Posterior cingulate gyrus (tissue), 11 donors: ENCODE data around the gene RALGAPA2.
A peak's percentile ranks its signal among the peaks of the same experiment; 100 is the strongest.

Experiments used
- DNase-seq, 10 donors: peaks; one replicate each; pipeline versions ENCODE4 v3.0.0 to v3.0.0-alpha.2; 2020 to 2021; ENCODE audit warnings: mixed read lengths in 3 of 10
- intact Hi-C: fragments of 100-400 bp; cut with DNase I; formaldehyde crosslinking; loops from one replicate; pipeline ENCODE4 v1.15.1; 2023

The RALGAPA2 gene

DNA sequence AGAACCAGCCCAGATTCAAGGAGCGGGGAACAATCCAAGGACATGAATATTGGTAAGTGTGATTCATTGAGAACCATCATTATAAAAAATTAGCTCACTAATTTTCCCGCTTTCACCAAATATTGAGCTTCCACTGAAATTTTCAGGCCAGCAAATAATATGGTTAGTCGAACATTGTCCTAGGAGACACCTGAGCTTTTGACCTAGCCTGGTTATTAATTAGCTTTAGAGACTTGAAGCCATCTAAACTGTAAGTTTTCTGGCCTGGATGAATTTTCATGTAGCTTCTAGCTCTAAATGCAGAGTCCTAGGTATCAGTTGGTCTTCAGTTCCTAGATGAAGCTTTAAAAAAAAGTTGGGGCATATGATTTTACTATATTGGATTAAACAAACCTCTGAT lies 17.1 kb upstream of the RALGAPA2 start:
- DNase-seq: no peak
- intact Hi-C loops: no loop called here

DNA sequence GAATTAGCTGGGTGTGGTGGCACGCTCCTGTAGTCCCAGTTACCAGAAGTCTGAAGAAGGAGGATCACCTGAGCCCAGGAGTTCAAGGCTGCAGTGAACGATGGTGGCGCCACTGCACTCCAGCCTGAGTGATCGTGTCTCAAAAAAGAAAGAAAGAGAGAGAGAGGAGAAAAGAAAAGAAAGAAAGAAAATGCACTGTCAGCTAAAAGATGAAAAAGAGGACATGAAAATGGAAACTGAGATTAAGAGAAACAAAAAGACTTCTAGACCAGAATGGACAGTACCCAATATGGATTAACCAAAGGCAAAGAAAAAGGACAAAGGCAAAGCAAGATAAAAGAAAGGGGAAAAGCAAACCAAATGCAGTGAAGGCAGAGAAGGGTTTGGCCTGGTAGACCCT lies 9.0 kb upstream of the RALGAPA2 start:
- intact Hi-C loops: no loop called here
- no peak for DNase-seq

DNA sequence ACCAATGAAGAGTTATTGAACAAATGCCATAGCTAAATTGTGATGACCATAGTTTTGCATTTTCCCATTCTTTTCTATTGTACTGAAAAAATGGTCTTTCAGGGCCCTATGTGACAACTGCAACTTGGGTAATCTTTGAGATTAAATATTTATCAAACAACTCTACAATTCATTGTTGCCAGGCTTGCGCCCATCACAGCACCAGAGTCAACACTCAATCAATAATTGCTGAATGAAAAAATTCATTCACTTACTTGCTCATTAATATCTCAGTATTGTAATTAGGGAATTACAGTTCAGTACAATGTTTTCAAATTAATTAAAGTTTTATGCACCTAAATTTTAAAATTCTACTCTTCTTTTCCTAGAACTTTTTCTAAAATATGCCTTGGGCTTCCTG lies 7.7 kb upstream of the RALGAPA2 start:
- DNase-seq: no peak
- intact Hi-C loops: no loop called here

DNA sequence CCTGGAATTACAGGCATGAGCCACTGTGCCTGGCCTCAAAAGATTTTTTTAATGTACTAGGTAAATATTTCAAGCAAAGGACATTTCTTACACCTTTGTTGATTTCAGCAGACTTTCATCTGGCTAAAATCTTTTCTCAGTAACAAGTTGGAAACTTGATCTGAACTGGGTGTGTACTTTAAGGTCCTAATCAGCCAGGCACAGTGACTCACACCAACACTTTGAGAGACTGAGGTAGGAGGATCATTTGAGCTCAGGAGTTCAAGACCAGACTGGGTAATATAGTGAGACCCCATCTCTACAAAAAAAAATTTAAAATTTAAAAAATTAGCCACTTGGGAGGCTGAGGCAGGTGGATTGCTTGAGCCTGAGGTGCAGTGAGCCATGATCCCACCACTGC lies 7.0 kb upstream of the RALGAPA2 start:
- intact Hi-C loops: no loop called here
- DNase-seq: no peak

DNA sequence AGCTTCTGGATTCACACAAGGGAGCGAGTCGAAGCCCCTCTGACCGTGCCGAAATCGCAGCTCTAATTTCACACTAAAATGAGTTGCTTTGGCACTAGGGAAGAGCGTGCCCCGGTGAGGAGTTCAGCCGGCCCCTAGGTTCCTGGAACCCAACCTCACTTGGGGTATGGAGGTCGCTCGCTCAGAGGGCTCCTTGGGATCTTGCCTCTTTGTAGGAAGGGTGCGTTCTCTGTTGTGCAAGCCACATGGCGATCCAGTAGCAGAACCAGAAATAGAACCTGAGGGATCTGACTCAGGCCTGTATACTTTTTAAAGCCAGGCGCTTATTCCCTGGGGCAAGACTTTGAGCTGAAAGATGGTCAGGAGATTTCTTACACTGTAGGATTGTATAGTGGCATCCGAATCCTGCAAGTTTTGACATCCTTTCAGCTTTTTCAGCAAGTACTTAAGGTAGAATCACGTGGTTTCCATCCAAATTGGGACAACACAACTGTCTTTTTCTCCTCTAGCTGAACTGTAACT lies 861 bp upstream of the RALGAPA2 start:
- intact Hi-C loops: loop anchor here (5.0 kb wide), 3 partner anchors 51 to 414 kb away; partner anchors contain the start of gene KIZ

DNA sequence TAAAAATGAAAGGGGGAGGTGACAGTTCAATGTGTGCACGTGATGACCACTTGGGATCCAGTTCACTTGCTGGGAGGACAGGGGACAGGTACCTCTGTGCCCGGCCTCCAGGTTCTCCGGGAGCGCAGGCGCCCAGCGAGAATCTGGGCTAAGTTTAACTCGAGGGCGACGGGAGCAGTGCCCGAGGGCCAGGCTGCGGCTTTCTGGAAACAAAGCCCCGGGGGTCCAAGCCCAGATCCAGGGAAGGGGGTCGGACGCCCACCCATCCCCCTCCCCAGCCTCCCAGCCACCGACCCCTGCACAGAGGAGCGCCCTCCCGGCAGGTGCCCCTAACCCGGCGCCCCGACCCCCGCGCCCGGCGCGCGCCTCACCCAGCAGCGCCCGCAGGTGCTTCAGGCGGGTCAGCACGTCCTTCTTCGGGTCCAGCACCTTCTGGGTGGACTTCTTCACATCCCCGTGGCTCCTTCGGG lies 405 bp downstream of the RALGAPA2 start:
- DNase-seq: peak in 7 of 10 donors; percentile 6 to 83 (median 34)
- intact Hi-C loops: loop anchor here (5.0 kb wide), 3 partner anchors 50 to 415 kb away; partner anchors contain the start of gene KIZ

More for the DNA sequence above, 861 bp upstream of the RALGAPA2 start:
- DNase-seq: peak in 6 of 10 donors; percentile 6 to 70 (median 12)

DNA sequence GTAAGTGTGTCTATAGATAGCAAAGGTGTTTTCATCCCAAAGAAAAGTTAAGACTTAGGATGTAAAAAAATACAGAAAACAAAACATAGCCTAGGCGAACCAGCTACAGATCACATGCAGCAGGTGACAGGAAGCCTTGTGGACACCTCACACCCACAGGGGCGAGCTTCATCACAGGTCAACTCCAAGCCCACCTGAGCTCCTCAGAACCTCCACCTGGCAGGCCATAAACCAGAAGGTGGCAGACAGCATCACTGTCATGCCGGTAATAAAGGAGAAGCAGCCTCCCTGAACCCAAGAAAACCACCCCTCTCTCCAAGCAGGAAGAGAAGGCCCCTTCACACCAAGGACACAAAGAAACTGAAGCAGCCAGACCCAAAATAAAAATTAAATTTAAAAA lies 1.0 kb downstream of the RALGAPA2 start:
- DNase-seq: no peak
- intact Hi-C loops: loop anchor here (5.0 kb wide), 3 partner anchors 49 to 416 kb away; partner anchors contain the start of gene KIZ

DNA sequence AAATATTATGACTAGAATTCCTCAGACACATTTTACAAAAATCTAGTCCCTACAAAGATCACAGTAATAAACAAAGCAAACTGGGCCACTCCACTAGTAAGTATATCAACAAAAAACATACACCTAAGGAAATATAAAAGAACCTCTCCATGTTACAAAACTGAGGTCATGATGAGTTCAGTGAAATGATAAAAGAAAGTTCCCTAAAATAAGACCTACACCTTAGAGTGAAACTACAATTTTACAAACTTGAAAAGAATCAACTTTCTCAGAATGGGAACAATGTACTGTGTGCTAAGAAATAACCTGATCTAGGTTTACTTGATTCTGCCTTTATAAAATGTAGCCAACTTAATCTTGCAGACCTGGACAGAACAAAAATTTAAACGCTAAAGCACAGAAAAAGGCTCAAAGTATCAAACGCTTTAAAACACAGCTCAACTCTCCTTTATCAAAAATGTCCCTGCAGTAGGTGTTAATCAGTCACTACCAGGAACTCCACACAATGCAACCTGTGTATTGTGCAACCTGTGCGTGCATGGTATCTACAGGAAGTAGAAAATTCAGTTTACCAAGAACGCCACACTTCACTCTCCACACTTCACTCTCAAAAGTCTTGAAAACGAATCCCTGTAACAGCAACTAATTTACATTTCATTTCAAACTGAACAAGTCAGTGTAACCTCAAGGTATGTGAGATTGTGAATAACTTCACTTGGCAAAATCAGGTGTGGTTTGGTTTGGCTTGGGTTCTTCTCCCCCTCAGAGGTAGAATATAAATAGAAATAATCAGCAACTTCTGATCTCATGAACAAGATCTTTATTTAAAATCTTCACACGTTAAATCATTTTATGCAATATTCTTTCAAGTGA lies 1.8 kb downstream of the RALGAPA2 start:
- DNase-seq: no peak
- intact Hi-C loops: loop anchor here (5.0 kb wide), 3 partner anchors 48 to 417 kb away; partner anchors contain the start of gene KIZ

DNA sequence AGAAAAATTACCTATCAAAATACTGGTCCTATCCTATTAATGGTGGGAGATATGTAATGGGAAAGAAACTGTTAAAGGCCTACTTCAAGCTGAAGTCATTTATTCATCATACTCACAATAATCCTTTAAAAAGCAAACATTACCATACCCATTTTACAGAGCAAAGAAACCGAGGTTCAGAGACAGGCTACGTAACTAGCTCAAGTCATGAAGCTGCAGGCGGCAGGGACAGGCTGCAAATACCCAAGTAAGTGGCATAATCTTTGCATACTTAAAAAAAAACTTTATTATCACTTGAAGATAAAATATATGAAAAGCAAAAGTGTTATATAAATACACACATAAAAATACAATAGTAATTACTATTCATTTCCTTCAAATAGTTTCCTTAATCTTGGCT lies 2.6 kb downstream of the RALGAPA2 start:
- DNase-seq: no peak
- intact Hi-C loops: loop anchor here (5.0 kb wide), 3 partner anchors 48 to 417 kb away; partner anchors contain the start of gene KIZ

DNA sequence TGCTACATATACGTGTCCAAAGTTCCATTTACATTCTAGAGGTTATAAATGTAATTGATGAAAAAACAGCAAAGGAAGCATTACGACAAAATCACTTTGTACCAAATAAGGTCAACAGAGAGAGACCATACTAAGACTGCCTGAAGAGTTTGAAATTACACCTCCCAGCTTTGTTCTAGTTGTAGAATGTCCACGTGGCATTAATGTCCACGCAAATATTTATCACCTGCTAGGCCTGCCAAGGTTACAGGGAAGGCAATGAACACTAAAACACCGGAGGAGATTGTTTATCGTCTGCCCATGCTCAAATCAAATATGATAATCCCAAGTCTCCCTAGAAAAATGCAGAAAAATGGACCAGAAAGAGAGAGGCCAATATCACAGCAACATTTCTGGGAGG lies 6.2 kb downstream of the RALGAPA2 start:
- DNase-seq: no peak
- intact Hi-C loops: no loop called here

DNA sequence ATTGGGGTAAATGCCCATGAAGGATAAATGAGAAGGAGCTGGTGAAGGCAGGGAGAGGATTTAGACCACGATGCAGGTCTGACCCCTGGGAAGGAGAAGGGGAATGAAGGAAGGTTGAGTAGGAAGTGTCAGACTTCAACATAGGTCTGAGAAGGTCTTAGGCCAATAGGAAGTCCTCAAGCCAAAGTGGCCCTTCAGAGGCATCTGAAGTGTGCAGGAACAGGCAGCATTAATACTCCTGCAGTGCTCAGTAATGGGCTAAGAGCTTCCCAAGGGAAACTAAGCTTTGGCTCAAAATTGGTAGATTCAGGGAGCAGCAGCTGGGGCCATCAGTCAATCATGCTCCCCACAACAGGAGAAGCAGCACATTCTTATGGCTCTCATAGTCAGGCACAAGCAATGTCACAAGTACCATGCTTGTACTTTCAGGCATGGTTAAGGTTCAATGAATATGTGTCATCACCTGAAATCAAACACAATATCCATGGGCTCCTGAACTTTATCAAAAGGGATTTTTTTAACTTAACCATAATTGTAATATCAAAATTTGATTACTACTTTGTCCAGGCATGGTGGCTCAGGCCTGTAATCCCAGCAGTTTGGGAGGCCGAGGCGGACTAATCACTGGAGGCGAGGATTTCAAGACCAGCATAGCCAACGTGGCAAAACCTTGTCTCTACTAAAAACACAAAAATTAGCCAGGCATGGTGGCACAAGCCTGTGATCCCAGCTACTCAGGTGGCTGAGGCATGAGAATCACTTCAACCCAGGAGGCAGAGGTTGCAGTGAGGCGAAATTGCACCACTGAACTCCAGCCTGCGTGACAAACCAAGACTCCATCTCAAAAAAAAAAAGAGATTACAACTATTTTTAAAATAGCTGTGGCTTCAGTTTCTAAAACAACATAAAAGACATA lies 9.9 kb downstream of the RALGAPA2 start:
- intact Hi-C loops: no loop called here
- DNase-seq: no peak

DNA sequence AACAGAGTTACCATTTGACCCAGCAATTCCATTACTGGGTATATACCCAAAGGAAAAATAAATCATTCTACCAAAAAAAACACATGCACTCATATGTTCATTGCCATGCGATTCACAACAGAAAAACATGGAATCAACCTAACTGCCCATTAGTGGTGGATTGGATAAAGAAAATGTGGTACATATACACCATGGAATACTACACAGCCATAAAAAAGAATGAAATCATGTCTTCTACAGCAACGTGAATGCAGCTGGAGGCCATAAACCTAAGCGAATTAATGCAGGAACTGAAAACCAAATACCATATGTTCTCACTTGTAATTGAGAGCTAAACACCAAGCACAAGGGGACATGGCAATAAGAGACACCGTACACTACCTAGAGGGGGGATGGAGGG lies 12.5 kb downstream of the RALGAPA2 start:
- DNase-seq: no peak
- intact Hi-C loops: no loop called here

DNA sequence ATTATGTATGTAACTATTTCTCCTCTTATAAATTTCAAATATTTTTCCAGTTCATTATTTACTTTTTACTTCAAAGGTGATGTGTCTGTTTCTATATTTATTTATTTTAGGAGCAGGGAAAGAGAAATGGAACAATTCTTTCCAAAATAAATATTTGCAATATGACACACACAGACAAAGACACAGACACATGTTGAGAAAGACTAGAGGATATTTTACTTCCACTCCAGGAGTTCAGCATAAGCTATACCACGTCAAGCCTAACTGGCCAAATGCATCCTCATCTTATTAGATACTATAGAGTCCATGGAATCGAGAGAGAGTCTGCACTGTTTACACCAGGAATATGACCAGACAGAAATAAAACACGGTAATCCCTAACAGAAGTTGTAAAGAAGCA lies 13.3 kb downstream of the RALGAPA2 start:
- intact Hi-C loops: no loop called here
- DNase-seq: no peak

DNA sequence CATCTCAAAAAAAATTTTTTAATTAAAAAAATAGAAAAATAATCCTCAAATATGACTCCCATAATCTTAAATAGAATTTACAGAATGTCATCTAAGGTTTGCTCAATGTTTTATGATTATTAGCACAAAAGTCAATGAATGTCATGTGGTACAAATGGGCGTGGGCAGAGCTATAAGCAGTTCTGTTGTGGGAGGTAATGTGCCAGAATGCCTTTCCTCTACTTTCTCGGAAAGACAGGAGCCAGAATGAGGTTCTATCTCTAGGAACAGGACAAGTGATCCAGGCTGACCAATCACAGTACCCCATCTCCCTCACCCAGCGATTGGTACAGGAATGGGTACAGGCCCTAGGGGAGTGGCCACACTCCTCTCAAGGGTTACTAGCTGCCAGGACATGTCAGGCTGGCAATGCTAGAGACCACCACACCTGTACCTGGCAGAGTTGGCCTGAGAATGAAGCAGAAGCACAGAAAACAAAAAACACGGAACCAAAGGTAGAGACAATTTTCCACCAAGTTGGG lies 15.1 kb downstream of the RALGAPA2 start:
- intact Hi-C loops: no loop called here
- no peak for DNase-seq

DNA sequence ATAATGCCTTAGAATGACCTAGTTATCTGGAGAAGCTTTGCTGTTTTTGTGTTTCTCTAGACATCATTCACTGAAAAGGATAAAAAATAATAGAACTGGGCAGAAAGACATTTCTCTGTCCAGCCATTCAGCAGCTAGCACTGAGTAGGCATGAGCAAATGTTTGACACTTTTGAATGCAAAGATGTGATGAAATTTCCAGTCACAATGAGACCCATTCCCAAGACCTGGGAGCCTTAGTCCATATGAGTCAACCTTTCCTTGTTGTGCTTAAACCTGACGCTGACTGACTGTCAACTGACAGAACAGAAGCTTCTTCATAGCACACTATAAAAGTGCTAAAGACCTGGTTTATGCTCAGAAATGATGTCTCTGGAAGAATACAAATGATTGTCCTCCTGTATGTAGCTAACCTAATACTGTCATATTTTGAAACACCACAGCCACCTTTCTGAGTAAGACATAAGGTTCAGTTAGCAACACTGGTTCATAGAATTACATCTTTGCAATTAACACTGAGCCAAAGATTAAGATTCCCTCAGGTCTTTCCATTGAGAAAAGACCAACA lies 17.1 kb downstream of the RALGAPA2 start:
- intact Hi-C loops: no loop called here
- no peak for DNase-seq

DNA sequence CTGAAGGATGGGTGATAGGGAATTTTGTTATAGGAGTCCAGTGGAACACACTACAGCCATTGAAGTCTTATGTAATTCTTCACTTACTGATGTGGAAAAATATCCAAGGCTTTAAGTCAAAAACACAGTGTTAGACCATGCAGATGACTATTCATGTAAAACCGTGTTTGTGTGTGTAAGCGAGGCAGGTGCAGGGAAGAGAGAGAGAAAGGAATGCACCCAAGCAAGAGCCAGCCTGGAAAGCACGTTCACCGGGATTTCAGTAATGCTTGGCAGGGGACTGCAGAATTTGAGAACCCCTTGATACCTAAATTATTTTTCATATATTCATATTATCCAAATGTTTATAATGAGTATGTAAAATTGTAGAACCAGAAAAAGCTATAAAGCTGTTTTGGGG lies 17.9 kb downstream of the RALGAPA2 start:
- DNase-seq: no peak
- intact Hi-C loops: no loop called here

DNA sequence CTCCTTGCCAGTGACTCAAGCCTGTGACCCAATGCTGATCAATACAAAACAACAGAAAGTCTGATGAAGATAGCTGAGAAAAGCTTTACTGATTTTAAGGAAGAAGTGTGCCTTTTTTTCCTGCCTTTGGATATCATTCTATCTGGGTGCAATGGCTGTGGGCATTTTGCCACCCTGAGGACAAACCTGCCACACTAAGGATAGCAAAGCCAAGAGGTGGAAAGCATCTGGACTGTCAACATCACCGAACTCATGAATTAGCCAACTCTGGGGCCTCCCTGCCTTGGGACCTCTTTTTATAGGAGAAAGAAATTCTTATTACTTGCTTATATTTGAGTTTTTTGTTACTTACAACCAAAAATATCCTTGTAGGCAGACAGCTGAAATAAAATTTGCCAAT lies 19.9 kb downstream of the RALGAPA2 start:
- intact Hi-C loops: no loop called here
- no peak for DNase-seq

DNA sequence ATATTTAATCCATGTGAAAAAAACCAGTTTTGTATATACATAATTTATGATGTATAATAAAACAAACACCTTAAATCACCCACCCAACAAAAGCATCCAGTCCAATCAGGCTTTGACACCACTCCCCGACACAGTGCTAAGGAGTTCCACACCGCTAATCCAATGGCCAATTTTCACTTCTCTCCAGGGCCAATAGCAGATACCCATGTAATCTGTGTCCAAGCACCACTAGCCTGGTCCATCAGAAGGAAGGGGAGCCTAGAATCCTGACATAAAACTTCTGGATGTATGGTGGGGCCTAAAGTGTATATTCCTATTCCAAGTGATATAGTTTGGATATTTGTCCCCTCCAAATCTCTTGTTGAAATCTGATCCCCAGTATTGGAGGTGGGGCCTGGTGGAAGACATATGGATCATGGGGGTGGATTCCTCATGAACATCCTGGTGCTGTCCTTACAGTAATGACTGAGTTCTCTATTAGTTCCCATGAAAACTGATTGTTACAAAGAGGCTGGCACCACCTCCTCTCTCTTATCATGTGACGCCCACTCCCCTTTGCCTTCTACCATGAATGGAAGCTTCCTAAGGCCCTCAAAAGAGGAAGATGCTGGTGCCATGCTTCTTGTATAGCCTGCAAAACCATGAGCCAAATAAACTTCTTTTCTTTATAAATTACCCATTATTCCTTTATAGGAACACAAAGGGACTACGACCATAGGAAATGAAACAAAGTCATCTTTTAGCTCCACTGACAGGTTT lies 20.8 kb downstream of the RALGAPA2 start:
- intact Hi-C loops: no loop called here
- no peak for DNase-seq

DNA sequence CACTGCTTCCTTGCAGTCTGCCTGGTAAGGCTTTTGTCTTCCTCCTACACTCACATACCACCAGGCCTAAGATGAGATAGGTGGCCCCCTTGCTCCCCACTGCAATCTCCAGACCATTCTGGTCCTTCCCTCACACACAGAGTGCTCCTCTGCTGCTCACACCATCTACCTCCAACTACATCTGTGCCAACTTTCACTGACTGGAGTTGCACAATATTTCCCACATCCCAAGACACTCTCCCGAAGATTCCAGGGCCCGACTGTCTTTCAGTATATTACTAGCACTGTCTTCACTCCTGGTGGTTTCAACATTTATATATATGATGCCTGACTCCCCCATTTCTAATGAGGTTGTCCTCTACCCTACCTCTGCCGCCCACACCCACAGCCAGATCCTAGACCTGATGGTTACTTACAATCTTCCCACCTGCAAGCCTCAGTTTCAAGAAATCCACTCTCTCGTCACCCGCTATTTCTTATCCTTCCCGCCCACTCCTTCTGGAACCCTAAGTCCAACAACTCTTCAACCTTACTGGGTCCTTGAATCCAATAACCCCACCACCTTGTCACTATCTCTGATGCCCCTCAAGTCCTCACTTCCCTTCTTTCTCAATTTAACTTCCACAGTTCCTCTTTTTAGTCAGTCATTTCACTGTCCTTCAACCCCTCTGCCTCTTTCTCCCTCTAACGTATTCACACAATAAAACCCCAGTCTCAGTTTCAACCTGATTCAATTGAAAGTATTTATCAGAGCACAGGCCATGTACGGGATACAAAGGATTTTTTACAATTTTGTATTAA lies 21.6 kb downstream of the RALGAPA2 start:
- intact Hi-C loops: no loop called here
- DNase-seq: no peak
